SK-N-SH (cell line): Measurements from ENCODE around the gene DNAH14. TPM values are rescaled to one million over a fixed set of nuclear protein-coding genes. Genes with fewer than 3 reads are reported as not detected.

ENCODE experiments used
- CTCF ChIA-PET: fragments of 300-600, 350-600 bp; formaldehyde crosslinking; extraction: SDS; loops from one replicate; lab custom pipeline; 2021; lab: Yijun Ruan, JAX
- POLR2A ChIA-PET: fragments of 350-600 bp; sonication (Branson Sonifier 250); formaldehyde crosslinking; extraction: SDS; loops from one replicate; lab custom pipeline; 2020; ENCODE audit warnings: antibody characterized with exemption, inconsistent platforms; lab: Yijun Ruan, JAX
- DNase-seq: peaks from one replicate; pipeline ENCODE4 v3.0.0; 2012
- H2AFZ ChIP-seq: fragments of 200-600 bp; sonication (generic); 2 replicates; pipeline ENCODE4 v1.8.1; 2016; ENCODE audit warnings: antibody characterized with exemption, mild to moderate bottlenecking, low read depth
- H3F3A ChIP-seq: fragments of 200-600 bp; sonication (generic); replicated peaks from 2 replicates; pipeline ENCODE3; 2016; ENCODE audit warnings: antibody characterized with exemption, mild to moderate bottlenecking; ENCODE audit not compliant: insufficient read depth
- H3K27ac ChIP-seq, 2 experiments: fragments of 200-500 bp in 1 of 2; fragments of 200-600 bp in 1 of 2; sonication (Bioruptor generic) in 1 of 2; sonication (generic), shearing (Covaris generic) in 1 of 2; 2 replicates each; pipeline versions ENCODE4 v1.5.1 to v1.6.1; 2014 to 2016; ENCODE audit warnings: low read depth in 2 of 2, inconsistent platforms in 1 of 2, low read length in 1 of 2, mild to moderate bottlenecking in 1 of 2, mixed read lengths in 1 of 2
- H3K27me3 ChIP-seq: fragments of 200-600 bp; sonication (generic), shearing (Covaris generic); 2 replicates; pipeline ENCODE4 v1.6.1; 2016; ENCODE audit warnings: mixed run types; ENCODE audit not compliant: insufficient read depth
- H3K36me3 ChIP-seq, 2 experiments: fragments of 200-500 bp in 1 of 2; fragments of 200-600 bp in 1 of 2; sonication (Bioruptor generic) in 1 of 2; sonication (generic) in 1 of 2; replicated peaks in 1 of 2; 2 replicates each; pipeline versions ENCODE3 to v1.5.1; 2014 to 2016; ENCODE audit warnings: low read length in 1 of 2, mild to moderate bottlenecking in 1 of 2; ENCODE audit not compliant: insufficient read depth in 2 of 2, control insufficient read depth in 1 of 2
- H3K4me1 ChIP-seq, 2 experiments: fragments of 200-500 bp in 1 of 2; fragments of 200-600 bp in 1 of 2; sonication (Bioruptor generic) in 1 of 2; sonication (generic), shearing (Covaris generic) in 1 of 2; 2 replicates each; pipeline versions ENCODE4 v1.5.1 to v1.6.1; 2014 to 2016; ENCODE audit warnings: low read depth in 1 of 2, low read length in 1 of 2, mixed run types in 1 of 2; ENCODE audit not compliant: insufficient read depth in 2 of 2, control insufficient read depth in 1 of 2
- H3K4me2 ChIP-seq: fragments of 200-600 bp; sonication (generic), shearing (Covaris generic); 2 replicates; pipeline ENCODE4 v1.6.1; 2017; ENCODE audit warnings: mixed run types
- H3K4me3 ChIP-seq, 2 experiments: fragments of 200-500 bp in 1 of 2; fragments of 200-600 bp in 1 of 2; sonication (Bioruptor generic) in 1 of 2; sonication (generic), shearing (Covaris generic) in 1 of 2; 2 replicates each; pipeline versions ENCODE4 v1.5.1 to v1.8.1; 2014 to 2016; ENCODE audit warnings: low read depth in 2 of 2, inconsistent platforms in 1 of 2, low read length in 1 of 2, mild to moderate bottlenecking in 1 of 2, mixed read lengths in 1 of 2, moderate library complexity in 1 of 2
- H3K79me2 ChIP-seq: fragments of 200-600 bp; sonication (generic); 2 replicates; pipeline ENCODE4 v1.8.1; 2017; ENCODE audit warnings: mild to moderate bottlenecking; ENCODE audit not compliant: insufficient read depth
- H3K9ac ChIP-seq: fragments of 200-600 bp; sonication (generic); 2 replicates; pipeline ENCODE4 v1.6.1; 2017; ENCODE audit warnings: mixed run types
- H3K9me2 ChIP-seq: fragments of 200-600 bp; sonication (generic); 2 replicates; pipeline ENCODE4 v1.6.1; 2017; ENCODE audit warnings: mixed run types
- H3K9me3 ChIP-seq: fragments of 200-600 bp; sonication (generic); 2 replicates; pipeline ENCODE4 v1.6.1; 2017; ENCODE audit warnings: mixed run types, mild to moderate bottlenecking, moderate library complexity
- H4K20me1 ChIP-seq: fragments of 200-600 bp; sonication (generic); 2 replicates; pipeline ENCODE4 v1.6.1; 2017; ENCODE audit warnings: mild to moderate bottlenecking, mixed run types; ENCODE audit not compliant: insufficient read depth
- CHD2 ChIP-seq: fragments of 150-350 bp; IDR thresholded peaks from 2 replicates; pipeline ENCODE4 v1.6.1; 2018; ENCODE audit warnings: low read length; ENCODE audit not compliant: partially characterized antibody
- ELF1 ChIP-seq: IDR thresholded peaks from 2 replicates; pipeline ENCODE4 v1.4.0; 2012
- EZH2phosphoT487 ChIP-seq: fragments of 200-600 bp; sonication (generic); IDR thresholded peaks from 2 replicates; pipeline ENCODE4 v1.6.1; 2017; ENCODE audit warnings: low read depth, mixed run types, mild to moderate bottlenecking, antibody characterized with exemption, moderate library complexity, borderline replicate concordance
- FOSL2 ChIP-seq: IDR thresholded peaks from 2 replicates; pipeline ENCODE4 v1.4.0; 2012; ENCODE audit warnings: low read depth, mild to moderate bottlenecking, moderate library complexity, borderline replicate concordance
- FOXJ3 ChIP-seq: sonication (generic); formaldehyde crosslinking; IDR thresholded peaks from 2 replicates; pipeline ENCODE4 v1.5.1; 2020; ENCODE audit warnings: mild to moderate bottlenecking, missing genetic modification reagents
- FOXM1 ChIP-seq: IDR thresholded peaks from 2 replicates; pipeline ENCODE4 v1.4.0; 2012; ENCODE audit warnings: low read depth, mild to moderate bottlenecking
- GATA2 ChIP-seq: sonication (generic); formaldehyde crosslinking; IDR thresholded peaks from 2 replicates; pipeline ENCODE4 v1.5.0; 2020; ENCODE audit warnings: mild to moderate bottlenecking, missing genetic modification reagents
- MEF2A ChIP-seq: IDR thresholded peaks from 2 replicates; pipeline ENCODE4 v1.4.0; 2012; ENCODE audit warnings: low read depth, borderline replicate concordance
- MXI1 ChIP-seq: IDR thresholded peaks from 2 replicates; pipeline ENCODE4 v1.6.1; 2012; ENCODE audit warnings: mild to moderate bottlenecking, low read depth, low read length, improper control_type of control experiment
- NRF1 ChIP-seq: IDR thresholded peaks from 2 replicates; pipeline ENCODE4 v1.6.1; 2012; ENCODE audit warnings: low read depth, mild to moderate bottlenecking, low read length
- POLR2AphosphoS5 ChIP-seq: IDR thresholded peaks from 2 replicates; pipeline ENCODE4 v1.6.1; 2012; ENCODE audit warnings: low read depth, low read length
- RCOR1 ChIP-seq: fragments of 150-350 bp; IDR thresholded peaks from 2 replicates; pipeline ENCODE4 v1.6.1; 2017; ENCODE audit warnings: antibody characterized with exemption, low read length
- RFX5 ChIP-seq: IDR thresholded peaks from 2 replicates; pipeline ENCODE4 v1.6.1; 2012; ENCODE audit warnings: mild to moderate bottlenecking, improper control_type of control experiment, low read length
- RXRA ChIP-seq: IDR thresholded peaks from 2 replicates; pipeline ENCODE4 v1.4.0; 2012; ENCODE audit warnings: low read depth, mild to moderate bottlenecking, borderline replicate concordance
- SIN3A ChIP-seq: IDR thresholded peaks from 2 replicates; pipeline ENCODE4 v1.6.1; 2012; ENCODE audit warnings: low read depth, mild to moderate bottlenecking, low read length, moderate library complexity, borderline replicate concordance
- TCF12 ChIP-seq: IDR thresholded peaks from 2 replicates; pipeline ENCODE4 v1.4.0; 2012
- YY1 ChIP-seq: IDR thresholded peaks from 2 replicates; pipeline ENCODE4 v1.4.0; 2012; ENCODE audit warnings: low read depth, mild to moderate bottlenecking
- WGBS: methylation state at CpG from one replicate; pipeline ENCODE4 v1.1.6; 2017; ENCODE audit warnings: low lambda C conversion rate; 5-methylcytosine and 5-hydroxymethylcytosine counted together
- polyA plus RNA-seq, 3 experiments: library from polyadenylated mRNA; depleted of rRNA; stranded (reverse); fragments of >200 nt; gene quantifications; 2 replicates each; pipeline ENCODE4 v1.2.3, GENCODE V29; 2012
- TF ChIP-seq, protein P1 (sequence below): IDR thresholded peaks from 2 replicates; pipeline ENCODE4 v1.4.0; 2012; ENCODE audit warnings: low read depth, borderline replicate concordance
- TF ChIP-seq, protein P2 (sequence below): fragments of 200-600 bp; sonication (generic); IDR thresholded peaks from 2 replicates; pipeline ENCODE4 v1.6.1; 2017; ENCODE audit warnings: antibody characterized with exemption, mild to moderate bottlenecking, moderate library complexity
- TF ChIP-seq, protein P3 (sequence below): IDR thresholded peaks from 2 replicates; pipeline ENCODE4 v1.4.0; 2012; ENCODE audit warnings: low read depth
- TF ChIP-seq, protein P4 (sequence below): IDR thresholded peaks from 2 replicates; pipeline ENCODE4; 2012
- TF ChIP-seq, protein P5 (sequence below): IDR thresholded peaks from 2 replicates; pipeline ENCODE4 v1.6.1; 2012; ENCODE audit warnings: mild to moderate bottlenecking, low read depth, low read length, moderate library complexity
- TF ChIP-seq, protein P6 (sequence below): fragments of 150-350 bp; IDR thresholded peaks from 2 replicates; pipeline ENCODE4 v1.6.1; 2016; ENCODE audit warnings: mild to moderate bottlenecking, low read depth, low read length

Gene DNAH14
- polyA plus RNA-seq, 1 of the 3 experiments (the other 2 are of a cell fraction) = 8.0 TPM

DNA sequence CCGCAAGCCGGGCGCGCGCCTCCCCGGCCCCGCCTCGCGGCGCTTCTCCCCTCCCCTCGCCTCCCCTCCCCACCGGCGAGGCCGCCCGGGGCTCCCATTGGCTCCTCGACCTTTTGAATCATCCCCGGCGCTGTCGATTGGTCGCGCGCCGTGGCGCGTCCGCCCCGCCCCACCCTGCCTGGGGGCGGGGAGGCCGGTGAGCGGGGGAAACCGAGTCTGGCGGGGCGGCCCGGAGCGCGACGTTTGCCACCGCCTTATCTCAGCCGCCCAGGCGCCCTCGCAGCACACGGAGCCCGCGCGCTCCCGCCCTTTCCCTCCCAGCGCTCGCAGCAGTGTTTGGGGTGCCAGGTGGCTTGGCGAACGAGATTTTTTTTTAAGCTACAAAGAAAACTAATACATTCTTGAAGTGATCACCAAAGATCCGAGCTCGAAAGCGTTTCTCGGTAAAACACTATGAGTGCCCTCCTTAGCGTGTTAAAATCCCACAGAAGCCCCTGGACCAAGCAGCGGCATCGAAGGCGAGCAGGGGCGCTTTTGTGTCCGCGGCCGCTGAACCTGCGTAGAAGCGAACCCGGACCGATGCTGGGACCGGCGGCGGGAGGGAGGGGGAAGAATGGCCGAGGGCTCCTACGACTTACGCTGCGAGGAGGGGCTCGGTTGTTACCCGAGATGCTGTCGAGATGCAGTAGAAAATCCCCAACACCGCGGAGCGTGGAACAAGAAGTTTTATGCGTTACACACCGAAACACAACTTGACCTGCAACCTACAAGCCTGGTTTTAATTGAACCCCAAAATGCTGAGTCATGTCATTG is 498.8 kb downstream of the DNAH14 start:
- peaks cover 13% of the 10 kb centered on the region for H4K20me1 ChIP-seq
- H3K36me3 ChIP-seq = no peaks in the 10 kb centered on the region
- peak overlapping the region; percentile 74 to 89 for H3K4me3 ChIP-seq
- no peaks in the 10 kb centered on the region for H3K9me2 ChIP-seq
- DNase-seq = peak; percentile 98
- no peaks in the 10 kb centered on the region for H3K9me3 ChIP-seq
- H3K4me2 ChIP-seq = peak overlapping the region; percentile 91
- H2AFZ ChIP-seq = peak overlapping the region; percentile 98
- H3K4me1 ChIP-seq = peaks cover 33 to 40% of the 10 kb centered on the region in 2 experiments; a peak in 3 of 4 replicates
- peak overlapping the region; percentile 72 to 97 for H3K27ac ChIP-seq
- ChIA-PET CTCF (interaction anchor here (0.5 to 1.1 kb wide), 2 partner anchors 9 to 90 kb away, joined by 3 read pairs; no protein-coding TSS in a partner anchor), POLR2A (interaction anchor here (0.6 kb wide), 1 partner anchor 21 kb away, joined by 3 read pairs; no protein-coding TSS in a partner anchor)
- peak overlapping the region; percentile 76 for H3K9ac ChIP-seq
- peaks cover 46% of the 10 kb centered on the region for H3K79me2 ChIP-seq
- peaks cover 14% of the 10 kb centered on the region for H3F3A ChIP-seq
- 1% methylated on average over 40 of the region's 81 CpGs for WGBS
- H3K27me3 ChIP-seq = no peaks in the 10 kb centered on the region
- TF ChIP-seq GATA2 (peak; percentile 29; the same call in 1 of the 2 replicates), RCOR1 (peak; percentile 11; the same call in 1 of the 2 replicates), FOXJ3 (no peak), MXI1 (peak; percentile 25; the same call in 1 of the 2 replicates), NRF1 (no peak), TCF12 (peak; percentile 48; the same call in 1 of the 2 replicates), POLR2AphosphoS5 (no peak), MEF2A (no peak), YY1 (peak; percentile 14; the same call in 1 of the 2 replicates), RFX5 (peak; percentile 59; the same call in 1 of the 2 replicates), RXRA (no peak), ELF1 (no peak), FOSL2 (no peak), FOXM1 (peak; percentile 95), EZH2phosphoT487 (no peak), SIN3A (peak; percentile 15; the same call in 1 of the 2 replicates), CHD2 (peak; percentile 82)
- TF ChIP-seq, protein P1, sequence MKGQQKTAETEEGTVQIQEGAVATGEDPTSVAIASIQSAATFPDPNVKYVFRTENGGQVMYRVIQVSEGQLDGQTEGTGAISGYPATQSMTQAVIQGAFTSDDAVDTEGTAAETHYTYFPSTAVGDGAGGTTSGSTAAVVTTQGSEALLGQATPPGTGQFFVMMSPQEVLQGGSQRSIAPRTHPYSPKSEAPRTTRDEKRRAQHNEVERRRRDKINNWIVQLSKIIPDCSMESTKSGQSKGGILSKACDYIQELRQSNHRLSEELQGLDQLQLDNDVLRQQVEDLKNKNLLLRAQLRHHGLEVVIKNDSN = 0 out of 2 replicates have a peak, but pooled peaks have one; percentile 21
- TF ChIP-seq, protein P2, sequence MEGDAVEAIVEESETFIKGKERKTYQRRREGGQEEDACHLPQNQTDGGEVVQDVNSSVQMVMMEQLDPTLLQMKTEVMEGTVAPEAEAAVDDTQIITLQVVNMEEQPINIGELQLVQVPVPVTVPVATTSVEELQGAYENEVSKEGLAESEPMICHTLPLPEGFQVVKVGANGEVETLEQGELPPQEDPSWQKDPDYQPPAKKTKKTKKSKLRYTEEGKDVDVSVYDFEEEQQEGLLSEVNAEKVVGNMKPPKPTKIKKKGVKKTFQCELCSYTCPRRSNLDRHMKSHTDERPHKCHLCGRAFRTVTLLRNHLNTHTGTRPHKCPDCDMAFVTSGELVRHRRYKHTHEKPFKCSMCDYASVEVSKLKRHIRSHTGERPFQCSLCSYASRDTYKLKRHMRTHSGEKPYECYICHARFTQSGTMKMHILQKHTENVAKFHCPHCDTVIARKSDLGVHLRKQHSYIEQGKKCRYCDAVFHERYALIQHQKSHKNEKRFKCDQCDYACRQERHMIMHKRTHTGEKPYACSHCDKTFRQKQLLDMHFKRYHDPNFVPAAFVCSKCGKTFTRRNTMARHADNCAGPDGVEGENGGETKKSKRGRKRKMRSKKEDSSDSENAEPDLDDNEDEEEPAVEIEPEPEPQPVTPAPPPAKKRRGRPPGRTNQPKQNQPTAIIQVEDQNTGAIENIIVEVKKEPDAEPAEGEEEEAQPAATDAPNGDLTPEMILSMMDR = 0 out of 2 replicates have a peak, but pooled peaks have one; percentile 7
- TF ChIP-seq, protein P3, sequence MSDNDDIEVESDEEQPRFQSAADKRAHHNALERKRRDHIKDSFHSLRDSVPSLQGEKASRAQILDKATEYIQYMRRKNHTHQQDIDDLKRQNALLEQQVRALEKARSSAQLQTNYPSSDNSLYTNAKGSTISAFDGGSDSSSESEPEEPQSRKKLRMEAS = peak; percentile 33; the same call in 1 of the 2 replicates
- TF ChIP-seq, protein P4, sequence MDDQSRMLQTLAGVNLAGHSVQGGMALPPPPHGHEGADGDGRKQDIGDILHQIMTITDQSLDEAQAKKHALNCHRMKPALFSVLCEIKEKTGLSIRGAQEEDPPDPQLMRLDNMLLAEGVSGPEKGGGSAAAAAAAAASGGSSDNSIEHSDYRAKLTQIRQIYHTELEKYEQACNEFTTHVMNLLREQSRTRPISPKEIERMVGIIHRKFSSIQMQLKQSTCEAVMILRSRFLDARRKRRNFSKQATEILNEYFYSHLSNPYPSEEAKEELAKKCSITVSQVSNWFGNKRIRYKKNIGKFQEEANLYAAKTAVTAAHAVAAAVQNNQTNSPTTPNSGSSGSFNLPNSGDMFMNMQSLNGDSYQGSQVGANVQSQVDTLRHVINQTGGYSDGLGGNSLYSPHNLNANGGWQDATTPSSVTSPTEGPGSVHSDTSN = 0 out of 2 replicates have a peak, but pooled peaks have one; percentile 17
- TF ChIP-seq, protein P5, sequence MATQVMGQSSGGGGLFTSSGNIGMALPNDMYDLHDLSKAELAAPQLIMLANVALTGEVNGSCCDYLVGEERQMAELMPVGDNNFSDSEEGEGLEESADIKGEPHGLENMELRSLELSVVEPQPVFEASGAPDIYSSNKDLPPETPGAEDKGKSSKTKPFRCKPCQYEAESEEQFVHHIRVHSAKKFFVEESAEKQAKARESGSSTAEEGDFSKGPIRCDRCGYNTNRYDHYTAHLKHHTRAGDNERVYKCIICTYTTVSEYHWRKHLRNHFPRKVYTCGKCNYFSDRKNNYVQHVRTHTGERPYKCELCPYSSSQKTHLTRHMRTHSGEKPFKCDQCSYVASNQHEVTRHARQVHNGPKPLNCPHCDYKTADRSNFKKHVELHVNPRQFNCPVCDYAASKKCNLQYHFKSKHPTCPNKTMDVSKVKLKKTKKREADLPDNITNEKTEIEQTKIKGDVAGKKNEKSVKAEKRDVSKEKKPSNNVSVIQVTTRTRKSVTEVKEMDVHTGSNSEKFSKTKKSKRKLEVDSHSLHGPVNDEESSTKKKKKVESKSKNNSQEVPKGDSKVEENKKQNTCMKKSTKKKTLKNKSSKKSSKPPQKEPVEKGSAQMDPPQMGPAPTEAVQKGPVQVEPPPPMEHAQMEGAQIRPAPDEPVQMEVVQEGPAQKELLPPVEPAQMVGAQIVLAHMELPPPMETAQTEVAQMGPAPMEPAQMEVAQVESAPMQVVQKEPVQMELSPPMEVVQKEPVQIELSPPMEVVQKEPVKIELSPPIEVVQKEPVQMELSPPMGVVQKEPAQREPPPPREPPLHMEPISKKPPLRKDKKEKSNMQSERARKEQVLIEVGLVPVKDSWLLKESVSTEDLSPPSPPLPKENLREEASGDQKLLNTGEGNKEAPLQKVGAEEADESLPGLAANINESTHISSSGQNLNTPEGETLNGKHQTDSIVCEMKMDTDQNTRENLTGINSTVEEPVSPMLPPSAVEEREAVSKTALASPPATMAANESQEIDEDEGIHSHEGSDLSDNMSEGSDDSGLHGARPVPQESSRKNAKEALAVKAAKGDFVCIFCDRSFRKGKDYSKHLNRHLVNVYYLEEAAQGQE = no peak
- TF ChIP-seq, protein P6, sequence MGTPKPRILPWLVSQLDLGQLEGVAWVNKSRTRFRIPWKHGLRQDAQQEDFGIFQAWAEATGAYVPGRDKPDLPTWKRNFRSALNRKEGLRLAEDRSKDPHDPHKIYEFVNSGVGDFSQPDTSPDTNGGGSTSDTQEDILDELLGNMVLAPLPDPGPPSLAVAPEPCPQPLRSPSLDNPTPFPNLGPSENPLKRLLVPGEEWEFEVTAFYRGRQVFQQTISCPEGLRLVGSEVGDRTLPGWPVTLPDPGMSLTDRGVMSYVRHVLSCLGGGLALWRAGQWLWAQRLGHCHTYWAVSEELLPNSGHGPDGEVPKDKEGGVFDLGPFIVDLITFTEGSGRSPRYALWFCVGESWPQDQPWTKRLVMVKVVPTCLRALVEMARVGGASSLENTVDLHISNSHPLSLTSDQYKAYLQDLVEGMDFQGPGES = peak; percentile 53; the same call in 1 of the 2 replicates
